ENCODE results near the gene PRR14L. TPM values are rescaled to one million over a fixed set of nuclear protein-coding genes. Genes with fewer than 3 reads are reported as not detected.

PRR14L gene
- total RNA-seq, 4 donors from 2014 or later, result 37.0 to 53.7 (median 49.2) TPM

GRCh38 chr22:31692186-31692886 is 57.6 kb downstream of the PRR14L start:
- intact Hi-C loops (cut with DNase I; ENCODE audit: low total_unique reads) (no loop called here), in situ Hi-C loops (cut with MboI; ENCODE audit: low pct_ligation_motif_present in 1 of 4, low pct_unique_long_range_greater_than_20kb in 1 of 4, low sequenced_read_pairs in 3 of 4) (no loop called here)
- peaks cover 0 to 51% (median 20%) of the 10 kb centered on the region in 4 donors for H3K36me3 ChIP-seq
- H3K27ac ChIP-seq, result no peak overlapping the region
- WGBS, 2 donors (ENCODE audit: low coverage in 1 of 2), result 80 to 100% methylated on average over 1 of the region's 1 CpG
- no peaks in the 10 kb centered on the region for H3K27me3 ChIP-seq
- H3K4me1 ChIP-seq, result no peaks in the 10 kb centered on the region
- no peak overlapping the region for H3K4me3 ChIP-seq
- TF ChIP-seq POLR2AphosphoS5 (IDR thresholded peaks at IDR 0.05) (no peak), CTCF (IDR thresholded peaks at IDR 0.05) (no peak), POLR2A (IDR thresholded peaks at IDR 0.05) (no peak), EP300 (IDR thresholded peaks at IDR 0.05; ENCODE audit: low read depth) (no peak)
- no peak for DNase-seq
- no peaks in the 10 kb centered on the region for H3K9me3 ChIP-seq

- no peak overlapping the region for H3K27ac ChIP-seq
- WGBS, 2 donors (ENCODE audit: low coverage in 1 of 2), result 96 to 100% methylated on average over 2 to 3 of the region's 3 CpGs
- no peaks in the 10 kb centered on the region for H3K9me3 ChIP-seq
- no peak for TF ChIP-seq POLR2AphosphoS5 (IDR thresholded peaks at IDR 0.05)
- no peak for TF ChIP-seq CTCF (IDR thresholded peaks at IDR 0.05)
- TF ChIP-seq EP300 (IDR thresholded peaks at IDR 0.05; ENCODE audit: low read depth), result no peak
- TF ChIP-seq POLR2A (IDR thresholded peaks at IDR 0.05), result no peak
- no peak for DNase-seq
- no peaks in the 10 kb centered on the region for H3K4me1 ChIP-seq
- H3K27me3 ChIP-seq, result no peaks in the 10 kb centered on the region
- H3K4me3 ChIP-seq, result no peak overlapping the region
- H3K36me3 ChIP-seq, result peaks cover 0 to 51% (median 15%) of the 10 kb centered on the region in 4 donors
- in situ Hi-C loops (cut with MboI; ENCODE audit: low pct_ligation_motif_present in 1 of 4, low pct_unique_long_range_greater_than_20kb in 1 of 4, low sequenced_read_pairs in 3 of 4) (no loop called here), intact Hi-C loops (cut with DNase I; ENCODE audit: low total_unique reads) (no loop called here)
These were observed 58.5 kb downstream of the PRR14L start for GRCh38 chr22:31691408-31691807.

- intact Hi-C loops (cut with DNase I; ENCODE audit: low total_unique reads), result no loop called here
- WGBS, 2 donors (ENCODE audit: low coverage in 1 of 2), result 80 to 88% methylated on average over 2 to 13 of the region's 13 CpGs
- H3K27me3 ChIP-seq, result no peaks in the 10 kb centered on the region
- no peaks in the 10 kb centered on the region for H3K9me3 ChIP-seq
- no peak for DNase-seq
- peak in 2 of 3 donors; percentile 20 to 38 for TF ChIP-seq POLR2AphosphoS5 (IDR thresholded peaks at IDR 0.05)
- TF ChIP-seq CTCF (IDR thresholded peaks at IDR 0.05), result no peak
- no peak for TF ChIP-seq POLR2A (IDR thresholded peaks at IDR 0.05)
- no peak for TF ChIP-seq EP300 (IDR thresholded peaks at IDR 0.05; ENCODE audit: low read depth)
- peak overlapping the region in 1 of 4 donors; percentile 77 for H3K27ac ChIP-seq
- peaks cover 0 to 24% (median 10%) of the 10 kb centered on the region in 4 donors for H3K36me3 ChIP-seq
- no peak overlapping the region for H3K4me3 ChIP-seq
- peaks cover 3 to 8% (median 5%) of the 10 kb centered on the region in 4 donors for H3K4me1 ChIP-seq
- in situ Hi-C loops (cut with MboI; ENCODE audit: low pct_ligation_motif_present in 1 of 4, low pct_unique_long_range_greater_than_20kb in 1 of 4, low sequenced_read_pairs in 3 of 4), result no loop called here
These were observed 66.5 kb downstream of the PRR14L start for GRCh38 chr22:31683181-31684105.

GRCh38 chr22:31682751-31683150 is 67.2 kb downstream of the PRR14L start:
- in situ Hi-C loops (cut with MboI; ENCODE audit: low pct_ligation_motif_present in 1 of 4, low pct_unique_long_range_greater_than_20kb in 1 of 4, low sequenced_read_pairs in 3 of 4), result no loop called here
- Histone ChIP-seq H3K27me3 (no peaks in the 10 kb centered on the region), H3K4me1 (peaks cover 3 to 8% (median 5%) of the 10 kb centered on the region in 4 donors), H3K36me3 (peaks cover 0 to 20% (median 10%) of the 10 kb centered on the region in 4 donors), H3K27ac (peak overlapping the region in 2 of 4 donors; percentile 48 to 77), H3K9me3 (no peaks in the 10 kb centered on the region), H3K4me3 (no peak overlapping the region)
- WGBS, 2 donors (ENCODE audit: low coverage in 1 of 2), result 86% methylated on average over 7 of the region's 7 CpGs; no CpG with 5 or more reads in 1 of the 2 donors
- no peak for TF ChIP-seq EP300 (IDR thresholded peaks at IDR 0.05; ENCODE audit: low read depth)
- TF ChIP-seq POLR2AphosphoS5 (IDR thresholded peaks at IDR 0.05), result no peak
- DNase-seq, result no peak
- intact Hi-C loops (cut with DNase I; ENCODE audit: low total_unique reads), result no loop called here

All from transverse colon (tissue), 4 donors.